SJSA1 (cell line): ENCODE data around the gene KIF26B. TPM values are rescaled to one million over a fixed set of nuclear protein-coding genes. Genes with fewer than 3 reads are reported as not detected.

ENCODE experiments used
- DNase-seq, 2 experiments: peaks; one replicate each; pipeline ENCODE4 v3.0.0-alpha.2; 2015 to 2020; ENCODE audit warnings: low spot score in 2 of 2, low read depth in 1 of 2
- H3K27ac ChIP-seq: fragments of 250-450 bp; sonication (Bioruptor Pico); 2 replicates; pipeline ENCODE4 v1.5.1; 2020; ENCODE audit warnings: mild to moderate bottlenecking, moderate library complexity
- H3K27me3 ChIP-seq: fragments of 250-450 bp; sonication (Bioruptor Pico); replicated peaks from 2 replicates; pipeline ENCODE4 v1.5.1; 2020; ENCODE audit warnings: mild to moderate bottlenecking, moderate library complexity
- H3K36me3 ChIP-seq: fragments of 250-450 bp; sonication (Bioruptor Pico); 2 replicates; pipeline ENCODE4 v1.5.1; 2020; ENCODE audit warnings: mild to moderate bottlenecking
- H3K4me1 ChIP-seq: fragments of 250-450 bp; sonication (Bioruptor Pico); replicated peaks from 2 replicates; pipeline ENCODE4 v1.6.1; 2021; ENCODE audit warnings: mild to moderate bottlenecking
- H3K4me3 ChIP-seq: fragments of 250-450 bp; sonication (Bioruptor Pico); 2 replicates; pipeline ENCODE4 v1.5.1; 2020; ENCODE audit warnings: mild to moderate bottlenecking
- H3K9me3 ChIP-seq: fragments of 250-450 bp; sonication (Bioruptor Pico); replicated peaks from 2 replicates; pipeline ENCODE4 v1.5.1; 2020; ENCODE audit warnings: mild to moderate bottlenecking
- total RNA-seq: library from RNA; depleted of rRNA; stranded (reverse); fragments of >200 nt; shearing (Covaris generic); gene quantifications from 2 replicates; pipeline ENCODE4 v1.2.3, GENCODE V29; 2014

The KIF26B gene
- total RNA-seq, 1 experiment from 2014 or later, result 5.9 TPM

DNA sequence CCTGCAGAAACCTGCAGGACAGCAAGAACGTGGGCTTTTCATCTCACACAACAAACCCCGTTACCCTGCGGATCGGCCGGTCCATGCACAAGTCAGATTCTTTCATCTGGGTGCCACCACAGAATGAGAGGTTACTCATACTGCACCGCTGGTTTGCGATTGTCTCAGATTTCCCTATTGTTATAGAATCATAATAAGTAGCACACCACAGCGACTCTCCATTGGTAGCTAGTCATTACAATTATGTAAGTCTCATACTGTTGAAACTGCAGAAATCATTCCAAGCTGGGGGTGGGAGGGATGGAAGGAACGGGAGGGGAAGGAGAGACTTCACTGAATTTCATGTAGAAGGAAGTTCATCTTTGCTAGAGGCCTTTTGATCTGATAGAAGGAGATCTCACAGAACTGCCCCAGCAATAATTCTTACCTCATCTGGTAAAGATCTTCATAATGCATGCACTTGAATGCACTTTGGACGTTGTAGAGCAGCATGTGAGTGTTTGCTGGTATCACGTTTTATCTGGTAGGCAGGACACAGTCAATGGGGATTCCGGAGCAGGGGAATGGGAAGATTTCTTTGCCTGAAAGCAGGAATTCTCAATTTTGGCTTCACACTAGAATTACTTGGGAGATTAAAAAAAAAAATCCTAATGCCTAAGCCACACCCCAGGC lies 221.1 kb downstream of the KIF26B start:
- no peaks in the 10 kb centered on the region for H3K27me3 ChIP-seq
- peaks cover 17% of the 10 kb centered on the region for H3K4me1 ChIP-seq
- no peaks in the 10 kb centered on the region for H3K9me3 ChIP-seq
- DNase-seq, result peak; percentile 62 to 68
- H3K27ac ChIP-seq, result no peak overlapping the region
- no peaks in the 10 kb centered on the region for H3K36me3 ChIP-seq
- H3K4me3 ChIP-seq, result no peak overlapping the region

DNA sequence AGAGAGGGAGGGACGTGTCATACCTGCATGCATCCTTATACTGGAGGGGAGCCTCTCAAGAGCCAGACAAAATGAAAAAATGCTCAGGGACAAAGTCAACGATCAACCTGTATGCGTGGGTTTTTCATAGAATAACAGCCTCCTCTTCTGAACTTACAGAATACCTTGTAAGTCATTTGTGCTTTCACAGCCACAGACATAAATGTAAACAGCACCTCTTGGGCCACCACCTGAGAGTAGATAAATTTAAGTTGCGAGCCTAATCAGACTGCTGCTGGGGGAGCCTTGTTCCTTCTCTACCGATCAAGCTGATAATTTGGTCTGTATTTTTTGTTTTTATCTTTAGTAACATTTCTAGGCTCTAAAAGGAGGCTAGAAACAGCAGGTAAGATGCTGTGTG lies 223.1 kb downstream of the KIF26B start:
- Histone ChIP-seq H3K4me1 (peaks cover 17% of the 10 kb centered on the region), H3K9me3 (no peaks in the 10 kb centered on the region), H3K27me3 (no peaks in the 10 kb centered on the region), H3K27ac (no peak overlapping the region), H3K36me3 (no peaks in the 10 kb centered on the region), H3K4me3 (no peak overlapping the region)
- DNase-seq, result no peak

DNA sequence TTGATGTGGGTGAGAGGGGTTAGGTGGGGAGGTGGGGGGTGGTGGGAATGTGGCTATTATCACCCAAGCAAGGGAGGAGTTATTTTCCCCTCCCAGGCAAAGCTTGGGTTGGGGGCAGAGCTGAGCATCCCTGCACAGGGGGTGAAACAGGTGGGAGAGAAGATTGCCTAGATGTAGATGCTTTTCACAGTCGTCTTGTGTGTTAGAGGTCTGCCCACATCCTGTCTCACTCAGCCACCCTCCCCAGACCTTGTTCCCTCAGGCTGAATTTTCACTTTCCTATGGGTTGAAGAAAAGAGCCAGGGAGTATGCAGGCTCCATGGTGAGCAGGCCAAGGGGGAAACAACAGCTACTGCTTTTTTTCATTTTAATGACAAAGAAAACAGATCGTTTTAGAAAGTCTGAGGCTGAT lies 223.5 kb downstream of the KIF26B start:
- Histone ChIP-seq H3K36me3 (no peaks in the 10 kb centered on the region), H3K27ac (no peak overlapping the region)

GRCh38 chr1:245378745-245379144 lies 224.0 kb downstream of the KIF26B start:
- H3K27me3 ChIP-seq, result no peaks in the 10 kb centered on the region

More for the DNA sequence above, 223.5 kb downstream of the KIF26B start:
- no peak for DNase-seq
- H3K4me3 ChIP-seq, result no peak overlapping the region
- no peaks in the 10 kb centered on the region for H3K9me3 ChIP-seq
- H3K4me1 ChIP-seq, result peaks cover 17% of the 10 kb centered on the region
- no peaks in the 10 kb centered on the region for H3K27me3 ChIP-seq

DNA sequence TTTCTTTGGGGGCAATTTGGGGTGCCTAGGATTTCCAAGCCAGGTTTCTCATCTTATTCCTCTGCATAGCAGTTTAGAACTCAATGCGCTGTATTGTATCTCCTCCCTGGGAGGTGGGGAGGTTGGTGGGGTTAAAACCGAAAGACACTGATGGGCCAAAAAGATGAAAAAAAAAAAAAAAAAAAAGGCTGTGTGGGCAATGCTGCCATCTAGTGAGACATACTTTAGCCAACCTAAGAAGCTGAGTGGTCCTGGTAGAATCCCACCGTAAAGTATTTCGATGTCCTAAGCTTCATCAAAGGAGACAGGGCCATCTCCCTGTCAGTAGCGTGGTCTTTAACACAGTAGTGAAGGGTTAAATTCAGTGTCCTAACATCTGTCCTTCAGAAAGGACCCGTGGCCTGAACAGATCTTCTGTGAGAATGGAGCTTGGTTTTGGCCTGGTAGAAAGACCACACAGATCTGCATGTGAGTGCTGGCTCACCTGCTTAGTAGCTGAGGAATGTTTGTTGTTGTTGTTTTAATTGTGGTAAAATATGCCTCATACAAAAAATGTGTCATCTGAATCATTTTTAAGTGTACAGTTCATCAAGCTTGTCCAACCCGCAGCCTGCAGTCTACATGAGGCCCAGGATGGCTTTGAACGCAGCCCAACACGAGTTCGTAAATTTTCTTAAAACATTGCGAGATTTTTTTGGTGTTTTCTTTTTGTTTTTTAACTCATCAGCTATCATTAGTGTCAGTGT lies 226.2 kb downstream of the KIF26B start:
- peak in 1 of 2 experiments; percentile 39 for DNase-seq
- Histone ChIP-seq H3K27ac (no peak overlapping the region), H3K27me3 (no peaks in the 10 kb centered on the region), H3K4me3 (no peak overlapping the region), H3K9me3 (no peaks in the 10 kb centered on the region), H3K36me3 (no peaks in the 10 kb centered on the region), H3K4me1 (peaks cover 9% of the 10 kb centered on the region)

More at GRCh38 chr1:245378745-245379144, 224.0 kb downstream of the KIF26B start:
- DNase-seq, result no peak
- Histone ChIP-seq H3K9me3 (no peaks in the 10 kb centered on the region), H3K4me3 (no peak overlapping the region), H3K4me1 (peaks cover 17% of the 10 kb centered on the region), H3K36me3 (no peaks in the 10 kb centered on the region), H3K27ac (no peak overlapping the region)

GRCh38 chr1:245382981-245383380 lies 228.2 kb downstream of the KIF26B start:
- H3K4me3 ChIP-seq, result no peak overlapping the region
- no peak for DNase-seq
- H3K27me3 ChIP-seq, result no peaks in the 10 kb centered on the region
- peaks cover 6% of the 10 kb centered on the region for H3K4me1 ChIP-seq
- no peaks in the 10 kb centered on the region for H3K9me3 ChIP-seq
- no peak overlapping the region for H3K27ac ChIP-seq
- H3K36me3 ChIP-seq, result no peaks in the 10 kb centered on the region

- Histone ChIP-seq H3K4me1 (peaks cover 6% of the 10 kb centered on the region), H3K27me3 (no peaks in the 10 kb centered on the region), H3K9me3 (no peaks in the 10 kb centered on the region), H3K36me3 (no peaks in the 10 kb centered on the region), H3K27ac (no peak overlapping the region), H3K4me3 (no peak overlapping the region)
- DNase-seq, result no peak
These were observed 228.9 kb downstream of the KIF26B start for GRCh38 chr1:245383396-245384330.

DNA sequence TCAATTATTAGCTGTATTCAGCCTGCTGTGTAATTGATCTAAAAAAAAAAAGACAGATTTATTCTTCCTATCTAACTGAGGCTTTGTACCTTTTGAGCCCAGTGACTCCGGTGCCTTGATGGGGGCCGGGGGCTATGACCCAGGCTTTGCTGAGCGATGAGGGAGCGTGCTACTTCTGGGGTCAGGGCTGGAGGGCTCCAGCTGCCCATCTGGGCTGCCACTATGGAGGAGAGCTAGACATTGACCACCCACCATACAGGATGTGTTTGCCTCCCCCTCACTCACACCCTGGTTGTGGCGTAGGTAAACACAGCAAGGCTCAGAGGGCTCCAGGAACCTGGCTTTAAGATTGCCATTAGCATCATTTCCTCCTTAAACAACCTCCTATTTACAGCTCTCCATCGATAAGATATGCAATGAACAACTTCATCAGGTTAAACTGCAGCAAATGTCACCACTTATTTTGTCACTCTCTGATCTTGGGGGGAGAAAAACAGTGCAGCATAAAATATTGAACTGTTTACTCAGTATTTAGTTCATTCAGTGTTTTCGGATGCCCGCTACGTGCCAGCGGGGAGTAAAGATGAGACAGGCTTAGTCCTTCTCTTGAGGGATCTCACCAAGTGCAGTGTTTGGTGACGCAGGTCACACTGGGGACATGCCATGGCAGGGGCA lies 231.6 kb downstream of the KIF26B start:
- Histone ChIP-seq H3K4me3 (no peak overlapping the region), H3K36me3 (no peaks in the 10 kb centered on the region)

DNA sequence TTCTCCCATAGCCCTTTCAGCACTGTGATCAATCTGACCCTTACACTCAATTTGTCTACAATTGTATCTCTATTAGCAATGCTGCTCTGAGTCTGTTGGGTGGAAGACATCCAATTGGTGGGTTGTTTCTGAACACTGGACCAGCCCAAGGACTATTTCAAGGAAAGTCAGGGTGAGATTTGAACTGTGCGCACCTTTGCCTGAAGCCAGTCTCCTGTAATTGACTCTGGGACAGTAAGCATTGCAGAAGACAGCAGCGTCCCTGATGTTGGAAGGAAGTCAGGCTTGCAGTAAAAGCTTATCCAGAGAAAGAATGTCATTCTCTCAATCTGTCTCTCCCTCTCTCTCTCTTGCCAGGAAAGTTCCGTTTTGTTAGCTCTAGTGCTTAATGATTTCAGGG lies 233.9 kb downstream of the KIF26B start:
- Histone ChIP-seq H3K36me3 (no peaks in the 10 kb centered on the region), H3K4me3 (no peak overlapping the region), H3K27ac (no peak overlapping the region)

More for the DNA sequence above, 231.6 kb downstream of the KIF26B start:
- DNase-seq, result no peak
- H3K27me3 ChIP-seq, result no peaks in the 10 kb centered on the region
- H3K9me3 ChIP-seq, result no peaks in the 10 kb centered on the region
- H3K4me1 ChIP-seq, result no peaks in the 10 kb centered on the region
- H3K27ac ChIP-seq, result no peak overlapping the region

DNA sequence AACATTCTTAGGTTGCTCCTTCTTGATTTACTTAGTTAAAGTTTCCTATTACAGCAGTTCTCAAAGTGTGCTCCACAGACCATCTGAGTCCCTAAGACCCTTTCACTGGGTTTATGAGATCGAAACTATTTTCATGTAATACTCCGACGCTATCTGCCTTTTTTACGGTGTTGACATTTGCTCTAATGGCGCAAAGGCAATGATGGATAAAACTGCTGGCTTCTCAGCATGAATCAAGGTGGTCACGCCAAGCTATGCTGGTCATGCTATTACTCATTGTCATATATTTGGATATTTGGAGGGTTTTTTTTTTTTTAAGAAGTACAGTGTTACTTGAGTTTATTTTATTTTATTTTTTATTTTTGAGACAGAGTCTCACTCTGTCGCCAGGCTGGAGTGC lies 235.1 kb downstream of the KIF26B start:
- Histone ChIP-seq H3K36me3 (no peaks in the 10 kb centered on the region), H3K4me1 (no peaks in the 10 kb centered on the region), H3K9me3 (no peaks in the 10 kb centered on the region), H3K4me3 (no peak overlapping the region), H3K27ac (no peak overlapping the region), H3K27me3 (no peaks in the 10 kb centered on the region; the same call in 1 of the 2 replicates)
- DNase-seq, result no peak

More for the DNA sequence above, 233.9 kb downstream of the KIF26B start:
- no peak for DNase-seq
- Histone ChIP-seq H3K9me3 (no peaks in the 10 kb centered on the region), H3K27me3 (no peaks in the 10 kb centered on the region; the same call in 1 of the 2 replicates), H3K4me1 (no peaks in the 10 kb centered on the region)

DNA sequence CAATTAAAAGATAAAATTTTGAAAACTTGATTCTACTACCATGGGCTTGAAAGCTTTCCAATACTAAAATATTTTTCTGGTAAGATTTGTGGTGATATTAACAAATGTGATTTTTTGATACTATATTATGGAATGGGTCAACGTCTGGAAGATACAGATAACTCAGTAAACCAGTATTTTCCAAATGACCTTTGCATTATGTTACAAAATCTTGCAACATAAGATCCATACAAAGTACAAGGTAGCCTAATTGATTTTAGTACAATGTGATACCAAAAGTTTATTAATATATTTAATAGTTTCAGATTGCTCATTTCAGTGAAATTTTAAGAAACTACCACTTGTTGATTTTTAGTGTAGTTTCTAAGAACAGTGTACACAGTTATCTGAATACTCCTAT lies 236.2 kb downstream of the KIF26B start:
- no peak overlapping the region for H3K27ac ChIP-seq
- H3K4me1 ChIP-seq, result no peaks in the 10 kb centered on the region
- no peaks in the 10 kb centered on the region for H3K36me3 ChIP-seq
- no peaks in the 10 kb centered on the region; the same call in 1 of the 2 replicates for H3K27me3 ChIP-seq
- no peaks in the 10 kb centered on the region for H3K9me3 ChIP-seq
- no peak overlapping the region for H3K4me3 ChIP-seq
- DNase-seq, result no peak

- no peak for DNase-seq
- Histone ChIP-seq H3K27ac (no peak overlapping the region), H3K36me3 (no peaks in the 10 kb centered on the region), H3K4me3 (no peak overlapping the region), H3K27me3 (no peaks in the 10 kb centered on the region; the same call in 1 of the 2 replicates), H3K4me1 (no peaks in the 10 kb centered on the region), H3K9me3 (no peaks in the 10 kb centered on the region)
These were observed 238.9 kb downstream of the KIF26B start for GRCh38 chr1:245393694-245394093.

DNA sequence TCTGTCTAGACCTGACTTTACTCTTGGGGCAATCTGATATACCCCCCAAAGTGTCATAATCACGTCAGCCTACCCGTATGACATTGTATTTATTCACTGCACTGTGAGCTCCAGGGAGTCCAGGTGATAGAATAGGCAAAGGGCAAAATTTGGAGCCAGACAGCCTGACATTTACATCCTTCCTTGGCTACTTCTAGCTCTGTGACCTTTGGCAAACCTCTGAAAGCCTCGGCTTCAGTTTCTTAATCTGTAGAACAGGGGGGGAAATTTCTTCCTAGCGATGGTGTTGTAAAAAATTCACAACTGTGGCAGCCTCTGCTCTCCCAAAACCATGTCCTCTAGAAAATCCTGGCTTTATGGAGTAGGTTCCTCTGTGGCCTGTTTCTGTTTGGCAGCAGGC lies 240.9 kb downstream of the KIF26B start:
- no peaks in the 10 kb centered on the region for H3K36me3 ChIP-seq
- no peaks in the 10 kb centered on the region; the same call in 1 of the 2 replicates for H3K27me3 ChIP-seq
- no peak for DNase-seq
- H3K4me1 ChIP-seq, result no peaks in the 10 kb centered on the region
- no peaks in the 10 kb centered on the region for H3K9me3 ChIP-seq
- H3K27ac ChIP-seq, result no peak overlapping the region
- no peak overlapping the region for H3K4me3 ChIP-seq
